CD1c-positive myeloid dendritic cell (primary cell): ENCODE measurements around the gene COQ2.
"Not testable (repeated sequence)": the region's sequence is repeated elsewhere in the genome, so short reads cannot be mapped to it uniquely, and the experiment has no call there.

Experiments
- DNase-seq: peaks from one replicate; pipeline ENCODE4 v3.0.0-alpha.2; 2016; ENCODE audit errors: extremely low spot score

The COQ2 gene, protein sequence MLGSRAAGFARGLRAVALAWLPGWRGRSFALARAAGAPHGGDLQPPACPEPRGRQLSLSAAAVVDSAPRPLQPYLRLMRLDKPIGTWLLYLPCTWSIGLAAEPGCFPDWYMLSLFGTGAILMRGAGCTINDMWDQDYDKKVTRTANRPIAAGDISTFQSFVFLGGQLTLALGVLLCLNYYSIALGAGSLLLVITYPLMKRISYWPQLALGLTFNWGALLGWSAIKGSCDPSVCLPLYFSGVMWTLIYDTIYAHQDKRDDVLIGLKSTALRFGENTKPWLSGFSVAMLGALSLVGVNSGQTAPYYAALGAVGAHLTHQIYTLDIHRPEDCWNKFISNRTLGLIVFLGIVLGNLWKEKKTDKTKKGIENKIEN

GRCh38 chr4:83284193-83285054 lies at the start of gene COQ2:
Gene COQ2 (minus strand): TSS chr4:83284798. CDS start chr4:83284764, 34 bp downstream.
- peak; percentile 97 for DNase-seq

GRCh38 chr4:83331956-83332355 lies 47.4 kb upstream of the COQ2 start:
- DNase-seq = peak; percentile 56

GRCh38 chr4:83329521-83330110 lies 45.0 kb upstream of the COQ2 start:
- DNase-seq = peak; percentile 51

- DNase-seq = peak; percentile 9
These were observed 44.1 kb upstream of the COQ2 start for GRCh38 chr4:83328521-83329187.

- DNase-seq = no peak
These were observed 41.9 kb upstream of the COQ2 start for GRCh38 chr4:83326546-83326945.

DNA sequence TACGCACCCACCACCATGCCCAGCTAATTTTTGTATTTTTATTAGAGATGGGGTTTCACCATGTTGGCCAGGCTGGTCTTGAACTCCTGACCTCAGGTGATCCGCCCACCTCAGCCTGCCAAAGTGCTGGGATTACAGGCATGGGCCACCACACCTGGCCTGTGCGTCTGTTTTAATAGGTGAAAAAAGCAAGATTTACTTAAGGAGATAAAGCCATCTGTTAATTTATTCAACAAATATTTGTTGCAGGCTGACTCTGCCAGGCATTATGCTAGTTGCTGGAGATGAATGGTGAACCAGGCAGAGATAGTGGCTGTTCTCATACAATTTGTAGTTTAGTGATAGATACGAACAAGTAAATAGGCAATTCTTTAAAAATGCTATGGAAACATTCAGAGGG lies 40.7 kb upstream of the COQ2 start:
- DNase-seq = not testable (repeated sequence)

GRCh38 chr4:83323136-83323535 lies 38.5 kb upstream of the COQ2 start:
- no peak for DNase-seq

- peak; percentile 55 for DNase-seq
These were observed 36.0 kb upstream of the COQ2 start for GRCh38 chr4:83320548-83320947.

- DNase-seq = no peak
These were observed 34.1 kb upstream of the COQ2 start for GRCh38 chr4:83318666-83319065.

- no peak for DNase-seq
These were observed 33.1 kb upstream of the COQ2 start for GRCh38 chr4:83317671-83318070.

GRCh38 chr4:83316459-83317165 lies 32.0 kb upstream of the COQ2 start:
- peak; percentile 58 for DNase-seq

DNA sequence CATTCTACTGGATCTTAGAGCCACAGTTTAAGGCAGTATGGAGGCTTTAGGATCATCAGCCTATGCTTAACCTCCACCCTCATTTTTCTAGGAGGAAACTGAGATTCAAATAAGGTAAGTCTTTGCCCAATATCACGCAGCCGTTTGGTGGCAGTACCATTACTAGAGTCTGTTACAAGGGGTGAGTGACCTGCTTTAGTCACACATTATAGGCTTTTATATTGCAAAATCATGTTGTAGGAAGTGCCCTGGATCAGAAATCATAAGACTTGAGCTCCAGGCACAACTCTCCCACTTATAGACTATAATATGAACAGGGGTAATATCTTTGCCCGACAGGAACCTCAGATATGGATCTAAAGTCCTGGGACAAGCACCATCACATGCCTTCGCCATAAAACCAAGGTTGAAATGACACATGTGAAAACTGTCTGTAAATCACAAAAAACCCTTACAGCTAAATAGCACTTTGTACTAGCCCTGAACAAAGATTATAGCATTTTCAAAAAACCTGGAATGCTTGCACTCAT lies 30.8 kb upstream of the COQ2 start:
- DNase-seq = no peak

DNA sequence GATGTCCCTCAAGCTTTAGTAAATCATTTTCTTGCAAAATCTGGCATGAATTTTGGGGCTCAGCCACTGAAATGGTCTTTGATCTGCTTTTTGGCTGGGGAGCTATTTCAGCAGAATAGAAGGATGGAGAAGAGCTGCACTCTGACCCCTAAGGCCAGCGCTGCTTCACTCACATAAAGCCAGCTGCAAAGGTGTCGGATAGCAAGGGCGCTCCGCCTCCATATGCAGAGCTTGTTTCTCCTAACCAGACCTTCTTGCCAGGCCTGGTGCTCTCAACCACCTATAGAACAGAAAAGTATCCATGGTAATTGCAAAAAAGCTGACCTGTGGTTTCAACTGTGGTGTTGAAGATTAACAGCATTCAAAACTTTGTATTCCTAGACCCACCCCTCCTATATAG lies 24.1 kb upstream of the COQ2 start:
- no peak for DNase-seq

GRCh38 chr4:83307920-83308319 lies 23.3 kb upstream of the COQ2 start:
- DNase-seq = no peak

- no peak for DNase-seq
These were observed 20.6 kb upstream of the COQ2 start for GRCh38 chr4:83305187-83305586.

DNA sequence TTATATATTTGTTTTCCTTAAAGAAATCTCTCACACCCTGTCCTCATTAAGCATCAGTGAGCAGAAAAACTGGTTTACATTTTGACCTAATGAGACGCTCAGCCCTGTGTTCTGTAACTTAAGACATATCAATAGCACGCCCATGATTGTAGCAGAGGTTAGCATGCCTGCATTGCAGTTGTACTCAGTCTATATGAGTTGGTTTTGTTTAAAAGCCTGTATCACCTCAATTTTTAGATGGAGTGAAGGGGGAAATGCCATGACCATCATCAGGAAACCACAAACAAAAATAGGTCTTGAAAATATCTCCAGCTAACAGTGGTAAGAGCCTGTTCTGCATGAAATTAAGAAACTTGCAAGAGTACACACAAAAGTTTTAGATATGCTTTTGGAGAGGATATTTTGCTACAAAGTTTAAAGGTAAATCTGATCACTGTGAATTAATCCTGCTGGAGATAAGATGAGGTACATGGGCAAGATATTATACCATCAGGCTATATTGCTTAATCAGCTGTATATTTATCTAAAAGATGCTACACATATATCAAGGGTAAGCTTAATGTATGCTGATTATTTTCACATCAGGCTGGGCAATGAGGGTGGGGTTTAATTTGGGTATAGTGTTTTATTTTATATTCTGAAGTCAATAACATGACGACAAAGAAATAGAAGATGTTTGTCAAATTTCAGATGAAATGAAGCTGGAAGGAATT lies 13.1 kb upstream of the COQ2 start:
- DNase-seq = no peak

GRCh38 chr4:83293305-83294046 lies 8.9 kb upstream of the COQ2 start:
- no peak for DNase-seq

DNA sequence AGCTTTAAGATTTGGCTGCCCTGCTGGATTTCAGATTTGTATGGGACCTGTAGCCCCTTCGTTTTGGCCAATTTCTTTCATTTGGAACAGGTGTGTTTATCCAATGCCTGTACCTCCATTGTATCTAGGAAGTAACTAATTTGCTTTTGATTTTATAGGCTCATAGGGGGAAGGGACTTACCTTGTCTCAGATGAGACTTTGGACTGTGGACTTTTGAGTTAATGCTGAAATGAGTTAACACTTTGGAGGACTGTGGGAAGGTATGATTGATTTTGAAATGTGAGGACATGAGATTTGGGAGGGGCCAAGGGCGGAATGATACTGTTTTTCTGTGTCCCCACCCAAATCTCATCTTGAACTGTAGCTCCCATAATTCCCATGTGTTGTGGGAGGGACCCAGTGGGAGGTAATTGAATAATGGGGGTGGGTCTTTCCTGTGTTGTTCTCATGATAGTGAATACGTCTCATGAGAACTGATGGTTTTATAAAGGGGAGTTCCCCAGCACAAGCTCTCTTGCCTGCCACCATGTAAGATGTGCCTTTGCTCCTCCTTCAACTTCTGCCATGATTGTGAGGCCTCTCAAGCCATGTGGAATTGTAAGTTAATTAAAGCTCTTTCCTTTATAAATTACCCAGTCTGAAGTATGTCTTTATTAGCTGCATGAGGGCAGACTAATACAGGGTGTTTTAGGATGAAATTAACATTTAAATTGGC lies 5.6 kb upstream of the COQ2 start:
- DNase-seq = not testable (repeated sequence)

- not testable (repeated sequence) for DNase-seq
These were observed 3.8 kb upstream of the COQ2 start for GRCh38 chr4:83288381-83288780.
